Measurements from ENCODE around the gene ENGASE.

- TF ChIP-seq EZH2 (IDR thresholded peaks at IDR 0.05): no peak
- no peak for TF ChIP-seq POLR2AphosphoS5 (IDR thresholded peaks at IDR 0.05; ENCODE audit: borderline replicate concordance, low read depth, low read length)
These were observed 9.4 kb upstream of the ENGASE start for GRCh38 chr17:79065105-79065670.
